HG02642 (cell line): ENCODE measurements around the gene HM13.
"Not testable (repeated sequence)": the region's sequence is repeated elsewhere in the genome, so short reads cannot be mapped to it uniquely, and the experiment has no call there.

Experiments used
- ATAC-seq: cut with Tn5 transposase; IDR thresholded peaks from one replicate; pipeline ENCODE4 v1.9.1; 2021; ENCODE audit warnings: mild to moderate bottlenecking; ENCODE audit not compliant: unreplicated experiment, poor library complexity

The HM13 gene

DNA sequence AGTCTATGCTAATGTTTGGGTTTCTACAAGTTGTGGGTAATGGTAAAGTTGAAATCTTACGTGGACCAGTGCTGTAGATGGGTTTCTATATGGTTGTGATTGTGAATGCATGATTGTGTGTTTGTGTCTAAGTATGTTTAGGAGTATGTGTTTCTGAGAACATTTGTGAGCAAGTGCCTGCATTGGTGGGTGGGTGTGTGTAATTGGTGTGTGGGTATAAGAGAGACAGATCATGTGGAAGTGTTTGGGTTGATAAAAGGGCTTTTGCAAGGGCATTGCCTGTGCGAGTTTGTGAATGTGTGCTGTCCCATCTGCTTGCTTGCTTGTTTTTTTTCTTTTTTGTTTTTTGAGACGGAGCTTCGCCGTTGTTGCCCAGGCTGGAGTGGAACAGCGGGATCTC, 65.0 kb downstream of the HM13 start:
- ATAC-seq, result no peak

DNA sequence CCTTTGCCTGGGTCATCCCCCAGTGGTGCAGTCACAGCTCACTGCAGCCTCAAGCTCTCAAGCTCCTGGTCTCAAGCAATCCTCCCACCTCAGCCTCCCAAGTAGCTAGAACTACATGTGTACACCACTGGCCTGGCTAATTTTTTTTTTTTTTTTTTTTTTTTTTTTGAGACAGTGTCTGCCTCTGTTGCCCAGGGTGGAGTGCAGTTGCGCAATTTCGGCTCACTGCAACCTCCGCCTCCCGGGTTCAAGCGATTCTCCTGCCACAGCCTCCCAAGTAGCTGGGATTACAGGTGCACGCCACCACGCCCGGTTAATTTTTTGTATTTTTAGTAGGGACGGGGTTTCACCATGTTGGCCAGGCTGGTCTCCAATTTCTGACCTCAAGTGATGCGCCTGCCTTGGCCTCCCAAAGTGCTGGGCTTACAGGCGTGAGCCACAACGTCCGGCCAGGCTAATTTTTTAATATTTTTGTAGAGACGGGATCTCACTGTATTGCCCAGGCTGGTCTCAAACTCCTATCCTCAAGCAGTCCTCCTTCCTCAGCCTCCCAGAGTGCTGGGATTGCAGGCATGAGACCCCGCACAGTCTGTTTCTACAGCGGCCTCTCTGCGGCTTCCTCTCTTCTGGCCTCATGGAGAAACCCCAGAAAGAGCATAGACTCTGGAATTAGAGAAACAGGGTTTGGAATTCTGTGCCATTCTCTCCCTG, 65.9 kb downstream of the HM13 start:
- ATAC-seq, result not testable (repeated sequence)

DNA sequence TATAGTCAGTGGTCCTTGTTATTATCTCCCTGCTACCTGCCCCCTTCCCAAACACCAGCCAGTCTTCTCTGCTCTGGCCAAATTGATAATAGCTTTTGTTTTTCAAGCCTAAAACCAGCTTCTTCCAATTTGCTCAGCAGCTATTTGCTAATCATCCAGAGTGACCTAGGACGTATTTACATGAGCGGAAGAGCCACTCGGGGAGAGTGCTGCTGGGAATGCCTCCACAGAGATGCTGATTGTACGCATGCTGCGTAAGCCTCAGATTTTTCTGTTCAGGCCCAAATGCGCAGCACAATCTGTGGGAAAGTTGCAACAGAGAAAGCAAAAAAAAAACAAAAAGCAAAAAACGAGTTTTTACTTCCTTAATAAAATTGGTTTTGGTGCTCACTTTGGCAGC, 66.5 kb downstream of the HM13 start:
- ATAC-seq, result no peak

DNA sequence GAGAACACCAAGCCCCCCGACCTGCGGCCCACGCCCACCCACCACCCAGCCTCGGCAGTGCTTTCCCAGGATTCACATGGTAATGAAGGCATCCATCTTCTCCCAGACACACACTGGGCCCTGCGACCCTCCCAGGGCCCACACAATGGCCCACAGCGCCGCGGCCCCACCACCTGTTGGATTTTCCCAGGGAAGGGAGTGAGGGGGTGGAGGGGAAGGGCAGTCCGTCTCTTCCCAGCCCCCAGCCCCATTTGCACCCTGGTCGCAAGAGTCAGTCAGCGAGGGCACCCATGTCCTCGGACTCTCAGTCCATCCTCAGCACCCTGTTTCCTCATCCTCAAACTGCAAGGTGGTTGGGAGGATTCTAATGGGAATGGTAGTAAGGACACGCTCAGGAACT, 67.1 kb downstream of the HM13 start:
- ATAC-seq, result no peak

DNA sequence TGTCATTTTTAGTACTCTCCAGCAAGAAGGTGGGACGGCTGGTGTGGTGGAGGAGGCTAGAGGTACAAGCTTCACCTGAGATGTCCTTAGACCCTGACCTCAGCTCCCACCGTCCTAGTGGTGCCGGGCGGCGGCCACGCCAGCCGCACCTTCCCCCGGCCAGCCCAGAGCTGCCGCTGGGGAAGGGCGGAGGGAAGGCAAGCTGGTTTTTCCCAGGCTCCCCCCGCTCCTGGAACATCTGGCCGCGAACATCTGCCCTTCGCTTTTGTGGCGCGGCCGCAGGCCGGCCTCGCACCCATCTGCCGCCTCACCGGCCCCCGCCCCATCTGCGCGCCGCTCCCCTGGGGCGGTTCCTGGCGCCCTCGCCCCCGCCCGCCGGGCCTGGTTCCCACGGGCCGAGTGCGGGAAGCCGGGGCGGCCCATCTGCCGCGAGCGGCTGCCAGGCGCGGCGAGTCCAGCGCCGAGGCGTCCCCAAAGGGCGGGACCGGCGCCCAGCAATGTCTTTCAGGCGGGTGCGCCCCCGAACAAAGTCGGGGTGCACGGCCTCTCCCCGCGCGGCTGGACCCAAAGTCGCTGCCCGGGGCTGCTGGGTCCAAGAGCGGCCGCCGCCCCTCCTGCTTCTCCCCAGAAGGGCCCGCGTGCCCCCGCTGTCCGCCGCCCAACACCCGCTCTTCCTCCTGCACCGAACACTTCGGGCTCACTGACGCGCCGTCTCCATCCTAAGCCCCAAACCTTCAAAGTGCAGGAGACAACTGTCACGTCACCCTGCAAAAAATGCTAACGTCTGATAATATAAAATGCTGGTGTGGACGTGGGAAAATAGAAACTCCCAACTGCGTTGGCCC, 73.5 kb downstream of the HM13 start:
- no peak for ATAC-seq

DNA sequence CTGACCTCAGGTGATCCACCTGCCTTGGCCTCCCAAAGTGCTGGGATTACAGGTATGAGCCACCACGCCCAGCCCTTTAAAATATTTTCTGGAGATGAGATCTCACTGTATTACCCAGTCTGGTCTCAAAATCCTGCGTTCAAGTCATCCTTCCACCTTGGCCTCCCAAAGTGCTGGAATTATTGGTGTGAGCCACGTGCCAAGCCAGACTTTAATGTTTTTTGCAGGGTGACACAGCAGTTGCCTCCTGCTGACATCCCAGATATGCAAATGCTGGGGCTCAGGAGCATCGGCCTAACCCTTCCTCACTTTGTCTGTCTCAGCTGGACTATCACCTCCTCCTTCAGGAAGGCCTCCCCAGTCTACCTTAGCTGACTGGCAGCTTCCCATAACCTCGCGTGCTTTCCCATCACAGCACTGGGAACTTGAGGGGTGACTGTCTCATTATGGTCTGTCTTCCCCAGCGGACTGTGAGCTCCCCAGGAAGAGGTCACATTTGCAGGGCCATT, 76.5 kb downstream of the HM13 start:
- no peak for ATAC-seq

DNA sequence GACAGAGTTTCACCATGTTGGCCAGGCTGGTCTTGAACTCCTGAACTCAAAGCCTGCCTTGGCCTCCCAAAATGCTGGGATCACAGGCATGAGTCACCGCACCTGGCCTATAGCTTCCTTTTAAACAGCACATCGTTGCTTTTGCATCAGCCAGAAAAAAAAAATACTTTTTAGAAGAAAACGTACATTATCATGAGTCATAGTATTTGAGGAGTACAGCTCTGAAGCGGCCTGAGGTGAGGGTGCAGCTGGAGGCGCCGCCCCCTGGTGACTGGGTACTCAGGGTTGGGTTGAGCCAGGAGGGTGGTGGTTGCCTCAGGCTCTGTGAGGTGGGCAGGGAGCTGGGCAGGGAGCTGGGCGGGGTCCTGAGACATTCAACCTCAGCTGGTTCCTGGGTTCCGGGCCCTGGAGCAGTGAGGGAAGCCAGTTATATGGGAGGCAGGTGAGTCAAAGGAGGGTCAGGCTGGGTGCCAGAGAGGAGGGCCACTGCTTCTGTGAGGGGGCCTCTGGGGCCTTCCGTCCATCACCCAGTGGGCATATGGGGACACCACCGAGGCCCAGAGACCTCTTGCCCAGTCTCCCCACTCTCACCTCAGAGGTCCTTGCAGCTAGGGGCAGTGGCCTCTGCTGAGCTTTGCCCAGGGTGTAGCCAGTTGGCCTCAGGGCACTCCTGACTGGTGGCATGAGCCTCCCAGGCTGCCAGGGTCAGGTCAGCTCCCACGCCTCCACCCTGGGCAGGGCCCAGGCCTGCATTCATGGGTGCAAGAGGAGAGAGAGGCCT, 79.2 kb downstream of the HM13 start:
- ATAC-seq, result no peak

DNA sequence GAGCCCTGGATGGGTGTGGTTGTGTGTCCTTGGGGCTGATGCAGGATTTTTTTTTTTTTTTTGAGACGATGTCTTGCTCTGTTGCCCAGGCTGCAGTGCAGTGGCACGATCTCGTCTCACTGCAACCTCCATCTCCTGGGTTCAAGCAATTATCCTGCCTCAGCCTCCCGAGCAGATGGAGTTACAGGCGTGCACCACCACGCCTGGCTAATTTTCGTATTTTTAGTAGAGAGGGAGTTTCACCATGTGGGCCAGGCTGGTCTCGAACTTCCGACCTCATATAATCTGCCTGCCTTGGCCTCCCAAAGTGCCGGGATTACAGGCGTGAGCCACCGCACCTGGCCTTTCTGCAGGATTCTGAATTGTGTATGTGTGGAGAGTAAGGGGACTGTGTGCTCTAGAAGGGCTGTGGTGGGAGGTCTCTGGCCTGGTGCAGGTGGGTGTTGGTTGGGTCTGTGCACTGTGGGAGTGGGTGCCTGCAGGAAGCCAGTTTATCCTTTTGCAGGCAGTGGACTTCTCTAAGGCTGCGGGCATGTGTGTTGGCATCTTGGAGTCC, 79.8 kb downstream of the HM13 start:
- no peak for ATAC-seq

DNA sequence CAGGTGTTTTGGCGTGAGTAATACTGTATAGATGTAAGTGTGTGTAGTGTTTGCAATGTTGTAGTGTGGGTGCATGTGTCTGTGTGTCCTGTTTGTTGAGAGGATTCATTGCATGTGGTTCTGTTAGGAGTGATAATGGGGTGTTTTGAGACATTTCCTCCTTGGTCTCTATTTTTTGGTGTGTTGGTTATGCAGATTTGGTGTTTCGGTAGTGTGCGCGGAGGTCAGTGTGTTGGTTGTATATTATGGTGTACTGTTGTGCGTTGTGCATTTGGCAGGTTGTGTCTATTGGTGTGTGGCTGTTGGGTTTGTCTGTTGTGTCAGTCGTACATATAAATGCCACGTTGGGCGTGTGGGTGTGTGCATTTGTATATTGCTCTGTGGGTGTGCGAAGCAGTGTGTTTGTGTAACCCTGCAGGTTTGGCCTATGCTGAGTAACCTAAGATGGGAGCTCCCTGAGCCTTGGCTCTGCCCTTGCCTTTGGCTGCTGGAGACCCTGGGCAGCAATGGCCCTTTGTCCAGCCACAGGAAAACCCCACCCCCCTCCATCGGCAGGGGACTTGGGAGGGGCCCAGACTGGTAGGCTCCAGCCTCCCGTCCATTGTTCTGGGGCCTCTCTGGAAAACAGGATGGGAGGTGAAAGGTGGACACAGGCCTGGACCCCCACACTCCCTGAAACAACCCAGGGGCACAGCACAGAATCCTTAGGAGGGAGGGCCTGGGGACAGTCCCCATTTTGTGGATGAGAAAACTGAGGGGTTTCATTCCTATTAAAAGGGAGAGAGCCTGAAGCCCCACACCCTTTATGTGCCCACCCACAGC, 80.5 kb downstream of the HM13 start:
- no peak for ATAC-seq

DNA sequence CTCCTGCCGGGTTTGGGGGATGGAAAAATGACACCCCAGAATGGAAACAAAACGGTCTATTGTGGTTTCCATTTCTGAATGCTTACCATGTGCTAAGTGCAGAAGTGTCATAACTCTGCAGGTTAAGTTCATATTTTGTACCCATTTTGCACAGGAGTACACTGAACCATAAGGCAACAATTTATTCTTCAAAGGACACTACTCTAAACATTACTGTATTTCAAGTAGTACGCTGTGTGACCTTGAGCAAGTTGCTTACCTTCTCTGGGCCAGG, 81.1 kb downstream of the HM13 start:
- no peak for ATAC-seq

DNA sequence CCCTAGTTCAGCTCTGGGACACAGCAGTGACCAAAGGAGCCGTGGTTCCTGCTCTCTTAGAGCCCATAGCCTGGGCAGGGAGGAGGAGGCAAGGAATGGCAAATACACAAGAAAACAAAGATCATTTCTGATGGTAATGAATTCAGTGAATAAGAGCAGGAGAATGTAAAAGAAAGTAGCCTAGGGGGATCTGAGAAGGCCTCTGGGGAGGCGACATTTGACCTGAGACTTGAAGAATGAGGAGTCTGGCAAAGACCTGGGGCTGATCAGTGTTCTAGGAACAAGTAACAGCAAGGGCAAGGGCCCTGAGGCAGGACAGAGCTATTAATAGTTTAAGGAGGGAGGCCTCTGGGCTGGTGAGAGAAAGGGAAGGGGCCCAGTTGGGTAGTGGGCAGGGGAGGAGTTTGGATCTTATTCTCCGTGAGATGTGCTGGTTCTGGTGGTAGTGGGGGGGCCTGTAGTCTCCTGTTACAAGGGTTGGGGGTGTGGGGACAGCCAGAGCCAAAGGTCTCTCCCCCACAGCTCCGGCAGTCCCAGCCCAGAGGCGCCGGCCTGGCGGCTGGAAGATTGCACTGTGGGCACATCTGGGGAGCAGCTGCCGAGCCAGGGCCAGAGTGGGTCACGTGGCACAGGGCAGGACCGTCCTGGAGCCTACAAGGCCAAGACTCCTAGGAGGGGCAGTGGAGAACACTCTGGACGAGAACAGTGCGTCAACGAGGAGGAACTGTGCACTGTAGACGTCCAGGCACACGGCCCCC, 81.6 kb downstream of the HM13 start:
- ATAC-seq, result no peak

DNA sequence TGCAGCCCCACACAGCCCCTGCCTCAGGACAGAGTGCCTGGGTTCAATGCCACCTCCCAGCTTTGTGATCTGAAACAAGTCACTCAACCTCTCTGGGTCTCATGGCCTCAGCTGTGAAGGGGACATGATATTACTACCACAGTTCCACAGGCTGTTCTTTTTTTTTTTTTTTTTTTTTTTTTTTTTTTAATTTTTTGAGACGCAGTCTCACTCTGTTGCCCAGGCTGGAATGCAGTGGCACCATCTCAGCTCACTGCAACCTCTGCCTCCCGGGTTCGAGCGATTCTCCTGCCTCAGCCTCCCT, 82.1 kb downstream of the HM13 start:
- ATAC-seq, result not testable (repeated sequence)

DNA sequence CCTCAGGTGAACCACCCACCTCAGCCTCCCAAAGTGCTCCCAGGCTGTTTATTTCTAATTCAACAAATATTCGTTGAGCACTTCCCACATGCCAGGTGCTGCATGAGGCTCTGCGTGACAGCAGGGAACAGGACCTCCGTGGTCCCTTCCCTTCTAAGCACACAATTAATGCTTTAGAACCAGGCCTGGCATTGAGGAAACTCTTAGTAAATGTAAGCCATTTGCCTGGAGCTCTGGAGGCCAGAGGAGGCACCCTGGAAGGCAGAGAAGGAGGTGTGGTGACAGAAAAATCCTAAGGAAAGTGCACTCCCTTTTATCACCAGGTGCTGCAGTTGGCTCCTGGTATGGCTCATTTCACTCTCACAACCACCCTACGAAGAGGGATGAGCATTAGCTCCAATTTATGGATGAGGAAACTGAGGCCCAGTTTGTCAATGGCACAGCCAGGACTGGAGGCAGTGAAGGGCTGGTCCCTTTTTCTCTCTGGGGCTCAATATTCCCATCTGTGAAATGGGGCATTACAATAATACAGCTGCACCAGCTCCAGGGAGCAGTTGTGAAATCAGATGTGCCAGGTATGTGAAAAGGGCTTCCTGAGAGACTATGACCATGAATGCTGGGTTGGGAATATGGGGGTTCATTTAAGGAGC, 82.7 kb downstream of the HM13 start:
- ATAC-seq, result no peak

DNA sequence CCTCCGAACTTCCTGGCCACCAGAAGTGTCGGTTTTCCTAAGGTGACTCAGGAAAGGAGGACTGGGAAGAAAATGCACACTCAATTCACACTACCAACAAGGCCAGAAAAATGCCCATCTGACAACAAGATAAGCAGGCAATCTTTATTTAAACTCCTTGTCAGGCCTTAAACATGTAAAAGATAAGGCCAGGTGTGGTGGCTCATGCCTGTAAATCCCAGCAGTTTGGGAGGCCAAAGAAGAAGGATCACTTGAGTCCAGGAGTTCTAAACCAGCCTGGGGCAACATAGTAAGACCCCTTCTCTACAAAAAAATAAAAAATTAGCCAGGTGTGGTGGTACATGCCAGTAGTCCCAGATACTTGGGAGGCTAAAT, 83.2 kb downstream of the HM13 start:
- ATAC-seq, result no peak

DNA sequence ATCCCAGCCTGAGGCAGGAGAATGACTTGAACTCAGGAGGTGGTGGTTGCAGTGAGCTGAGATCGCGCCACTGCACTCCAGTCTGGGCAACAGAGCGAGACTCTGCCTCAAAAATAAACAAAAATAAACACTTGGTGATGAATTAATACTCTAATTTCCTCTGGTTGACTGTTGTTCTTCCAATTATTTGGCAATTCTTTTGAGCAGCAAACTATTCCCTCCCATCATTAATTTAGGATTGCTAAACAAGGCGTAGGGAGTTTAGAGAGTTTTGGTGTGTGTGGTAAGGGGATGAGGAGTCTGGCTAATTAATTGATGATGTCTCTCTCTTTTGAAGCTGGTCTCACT, 88.2 kb downstream of the HM13 start:
- no peak for ATAC-seq

DNA sequence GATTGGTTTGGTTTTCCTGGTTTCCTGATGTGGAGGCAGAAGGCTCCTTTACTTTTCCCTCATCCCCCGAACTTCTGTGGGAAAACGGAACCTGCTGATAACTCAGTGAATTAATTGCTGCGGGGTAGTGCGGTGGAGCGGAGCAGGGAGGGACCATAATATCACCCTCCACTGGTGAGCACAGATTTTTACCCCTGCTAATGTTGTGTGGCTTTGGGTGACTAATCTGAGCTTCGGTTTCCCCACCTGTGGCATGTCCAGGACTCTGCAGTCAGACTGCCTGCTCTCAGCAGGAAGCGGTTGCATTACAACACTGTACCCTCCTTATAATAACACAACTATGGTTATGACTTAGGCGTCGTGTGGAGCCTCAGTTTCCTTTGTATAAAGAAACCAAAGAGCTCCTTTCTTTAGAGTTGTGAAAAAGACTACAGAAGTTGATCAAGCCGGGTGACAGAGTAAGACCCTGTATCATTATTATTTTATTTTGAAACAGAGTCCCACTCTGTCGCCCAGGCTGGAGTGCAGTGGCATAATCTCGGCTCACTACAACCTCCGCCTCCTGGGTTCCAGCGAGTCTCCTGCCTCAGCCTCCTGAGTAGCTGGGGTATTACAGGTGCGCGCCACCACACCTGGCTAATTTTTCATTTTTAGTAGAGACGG, 88.7 kb downstream of the HM13 start:
- ATAC-seq, result peak; percentile 61

DNA sequence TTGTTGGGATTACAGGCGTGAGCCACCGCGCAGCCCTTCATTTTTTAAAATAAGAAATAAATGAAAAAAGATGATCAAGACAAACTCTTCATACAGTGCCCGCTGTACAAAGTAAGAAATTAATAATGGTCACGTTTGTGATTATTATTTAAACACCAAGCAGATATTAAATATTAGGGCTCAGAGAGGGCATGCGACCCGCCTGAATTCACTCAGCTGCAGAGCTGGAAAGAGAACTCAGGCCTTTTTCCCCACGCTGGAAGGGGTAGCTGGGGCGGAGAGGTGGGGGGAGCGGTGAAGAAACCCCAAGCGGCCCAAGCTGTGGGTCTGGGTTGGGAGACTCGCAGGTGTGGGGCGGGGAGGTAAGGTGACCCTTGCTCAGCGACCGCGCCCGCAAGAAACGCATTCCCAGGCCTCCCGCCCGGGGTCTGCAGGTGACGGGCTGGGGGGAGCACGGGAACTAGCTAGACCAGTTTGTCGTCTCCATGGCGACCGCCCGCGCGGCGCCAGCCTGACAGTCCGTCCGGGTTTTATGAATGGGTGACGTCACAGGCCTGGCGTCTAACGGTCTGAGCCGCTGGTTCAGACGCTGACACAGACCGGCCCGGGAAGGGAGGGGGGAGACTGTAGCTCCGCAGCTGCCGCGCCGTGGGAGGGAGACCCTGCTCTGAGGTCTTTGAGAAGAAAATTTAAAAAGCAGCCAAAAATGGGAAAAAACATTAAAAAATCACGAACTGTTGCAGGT, 89.8 kb downstream of the HM13 start:
- peak; percentile 49 for ATAC-seq

DNA sequence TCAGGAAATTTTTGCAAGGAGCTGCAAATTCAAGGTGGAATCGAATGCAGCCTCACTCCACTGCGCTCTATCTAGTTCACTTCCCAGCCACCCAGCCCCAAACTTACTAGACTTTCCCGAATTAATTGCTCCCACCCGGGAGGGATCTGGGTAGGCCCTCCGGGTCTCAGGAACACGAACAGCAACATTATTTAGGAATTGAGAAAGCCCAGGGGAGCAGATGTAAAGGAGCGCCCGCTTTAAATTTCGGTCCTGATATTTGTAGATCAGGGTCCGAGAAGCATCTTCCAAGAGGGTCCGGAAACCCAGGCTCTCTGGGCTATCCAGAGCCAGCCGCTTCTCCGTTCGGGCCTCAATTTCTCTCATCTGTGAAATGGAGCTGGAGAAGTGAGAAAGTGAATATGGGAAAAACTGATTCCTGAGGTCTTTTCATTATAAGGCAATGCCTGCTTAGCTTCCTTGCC, 90.4 kb downstream of the HM13 start:
- no peak for ATAC-seq
